Activated CD8-positive, alpha-beta memory T cell treated with anti-CD3 and anti-CD28 coated beads, Interleukin-2, amount 50 U/mL, for 1 hour (primary cell): ENCODE data around the gene CNGA1.
"Not testable (repeated sequence)": the region's sequence is repeated elsewhere in the genome, so short reads cannot be mapped to it uniquely, and the experiment has no call there.

ENCODE experiments used
- DNase-seq: peaks from one replicate; pipeline ENCODE4 v3.0.0-alpha.2; 2020; ENCODE audit errors: extremely low read depth

The CNGA1 gene

GRCh38 chr4:48030470-48030869 is 14.0 kb upstream of the CNGA1 start:
- no peak for DNase-seq

GRCh38 chr4:48028696-48029095 is 12.2 kb upstream of the CNGA1 start:
- DNase-seq, result no peak

GRCh38 chr4:48027653-48028052 is 11.2 kb upstream of the CNGA1 start:
- DNase-seq, result no peak

GRCh38 chr4:48025005-48025404 is 8.5 kb upstream of the CNGA1 start:
- no peak for DNase-seq

GRCh38 chr4:48024522-48024921 is 8.0 kb upstream of the CNGA1 start:
- no peak for DNase-seq

GRCh38 chr4:48022192-48022799 is 5.8 kb upstream of the CNGA1 start:
- DNase-seq, result no peak

- DNase-seq, result no peak
Observed at GRCh38 chr4:48021100-48021499, 4.6 kb upstream of the CNGA1 start.

GRCh38 chr4:48018112-48018511 is 1.6 kb upstream of the CNGA1 start:
- no peak for DNase-seq

- no peak for DNase-seq
Observed at GRCh38 chr4:48017108-48017571, 659 bp upstream of the CNGA1 start.

- DNase-seq, result no peak
Observed at GRCh38 chr4:48015678-48016077, 803 bp downstream of the CNGA1 start.

GRCh38 chr4:48015216-48015615 is 1.3 kb downstream of the CNGA1 start:
- no peak for DNase-seq

GRCh38 chr4:48012824-48013223 is 3.7 kb downstream of the CNGA1 start:
- DNase-seq, result no peak

GRCh38 chr4:48011722-48012121 is 4.8 kb downstream of the CNGA1 start:
- DNase-seq, result no peak

GRCh38 chr4:48010906-48011305 is 5.6 kb downstream of the CNGA1 start:
- not testable (repeated sequence) for DNase-seq

- no peak for DNase-seq
Observed at GRCh38 chr4:48008021-48008596, 8.4 kb downstream of the CNGA1 start.

- no peak for DNase-seq
Observed at GRCh38 chr4:48005781-48006180, 10.7 kb downstream of the CNGA1 start.

- not testable (repeated sequence) for DNase-seq
Observed at GRCh38 chr4:48003568-48003967, 12.9 kb downstream of the CNGA1 start.

- DNase-seq, result no peak
Observed at GRCh38 chr4:48002267-48002666, 14.2 kb downstream of the CNGA1 start.

- no peak for DNase-seq
Observed at GRCh38 chr4:47996021-47996420, 20.5 kb downstream of the CNGA1 start.

GRCh38 chr4:47992475-47992874 is 24.0 kb downstream of the CNGA1 start:
- not testable (repeated sequence) for DNase-seq

- no peak for DNase-seq
Observed at GRCh38 chr4:47990145-47990544, 26.3 kb downstream of the CNGA1 start.

- no peak for DNase-seq
Observed at GRCh38 chr4:47974566-47974965, 41.9 kb downstream of the CNGA1 start.

GRCh38 chr4:47972721-47973120 is 43.8 kb downstream of the CNGA1 start:
- DNase-seq, result no peak

GRCh38 chr4:47972181-47972580 is 44.3 kb downstream of the CNGA1 start:
- no peak for DNase-seq
